Measurements from ENCODE around the gene EXD2. TPM values are rescaled to one million over a fixed set of nuclear protein-coding genes. Genes with fewer than 3 reads are reported as not detected.

The EXD2 gene
- 16.4 and 20.0 TPM in 2 replicates for total RNA-seq

GRCh38 chr14:69191340-69192111 is at the start of gene EXD2:
Gene EXD2, plus strand, starts transcription at chr14:69191498. Its CDS starts 17,973 bp downstream, at chr14:69209471.

GRCh38 chr14:69152902-69153151 is 38.5 kb upstream of the EXD2 start, which contains the start of gene DCAF5:
Gene DCAF5, minus strand, starts transcription at chr14:69153119. Its CDS starts 141 bp downstream, at chr14:69152978.

GRCh38 chr14:69259527-69260189 is 68.4 kb downstream of the EXD2 start, which contains the start of gene GALNT16:
Gene GALNT16, plus strand, starts transcription at chr14:69260158. Its CDS starts 133 bp downstream, at chr14:69260291.

Other genes with a start within 250 kb of the EXD2 start
- 257 and 552 TPM in 2 replicates for gene ACTN1, start 212.2 kb upstream of the EXD2 start, total RNA-seq
- gene DCAF5, start 38.4 kb upstream of the EXD2 start, total RNA-seq: 10.3 and 15.7 TPM in 2 replicates
- gene GALNT16, start 68.7 kb downstream of the EXD2 start, total RNA-seq: 0.19 and 0.36 TPM in 2 replicates
- gene ERH, start 206.8 kb downstream of the EXD2 start, total RNA-seq: 216 and 360 TPM in 2 replicates
- gene SLC39A9, start 207.2 kb downstream of the EXD2 start, total RNA-seq: 86.3 and 91.2 TPM in 2 replicates